GM19467 (cell line): ENCODE data around the gene ENDOU.

Source experiments
- ATAC-seq: cut with Tn5 transposase; IDR thresholded peaks from one replicate; pipeline ENCODE4 v1.9.1; 2021; ENCODE audit warnings: mild to moderate bottlenecking, moderate library complexity; ENCODE audit not compliant: unreplicated experiment

Gene ENDOU

DNA sequence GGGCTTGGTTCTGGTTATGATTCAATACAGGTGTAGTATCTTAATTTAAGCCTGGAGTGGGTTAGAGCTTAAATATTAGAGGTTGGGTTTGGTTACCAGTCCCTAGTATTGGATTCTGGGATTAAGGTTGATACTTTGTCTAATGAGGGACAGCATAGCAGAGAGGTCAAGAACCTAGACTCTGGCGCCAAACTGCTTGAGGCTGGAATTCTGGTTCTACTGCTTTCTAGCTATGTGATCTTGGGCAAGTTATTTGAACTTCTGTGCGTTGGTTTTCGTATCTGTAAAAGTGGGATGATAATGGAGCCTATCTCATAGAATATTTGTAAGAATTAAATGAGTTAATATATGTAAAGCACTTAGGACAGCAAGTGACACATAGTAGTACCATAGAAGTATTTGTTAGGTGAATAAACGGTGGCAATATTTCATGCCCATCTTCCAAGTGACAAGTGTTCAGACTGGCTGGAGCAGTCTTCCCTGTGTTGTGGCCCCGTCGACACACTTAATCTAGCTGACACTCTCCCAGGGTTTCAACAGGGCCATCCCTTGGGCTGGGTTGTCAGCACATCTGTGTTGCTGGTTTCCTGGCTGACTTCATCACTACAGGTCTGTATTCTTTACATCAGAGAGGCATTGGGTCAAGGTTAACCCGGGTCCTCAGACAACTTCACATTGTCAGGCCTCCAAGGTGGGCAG is 3.0 kb downstream of the ENDOU start:
- no peak for ATAC-seq

GRCh38 chr12:47721431-47721973 is 3.8 kb downstream of the ENDOU start:
- ATAC-seq: no peak

DNA sequence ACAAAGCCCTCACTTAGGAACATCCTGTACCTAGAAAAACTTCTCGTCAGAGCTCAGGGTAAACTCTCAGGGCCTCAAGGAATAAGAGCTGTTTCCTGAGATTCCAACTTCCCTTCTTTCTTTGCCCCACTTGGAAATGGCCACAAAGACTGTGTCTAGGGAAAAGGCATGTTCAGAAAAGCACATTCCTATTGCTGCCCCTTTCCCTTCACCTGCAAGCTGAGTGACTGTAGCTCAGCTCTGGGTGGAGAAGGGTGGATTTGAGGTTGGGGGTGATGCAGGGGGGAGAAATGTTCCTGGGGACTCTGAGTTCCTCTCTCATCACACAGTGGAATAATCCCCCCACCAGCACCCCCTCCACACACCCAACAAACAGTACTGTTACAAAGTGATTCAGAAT is 6.8 kb downstream of the ENDOU start:
- ATAC-seq: no peak

GRCh38 chr12:47717443-47718193 is 7.7 kb downstream of the ENDOU start:
- no peak for ATAC-seq

DNA sequence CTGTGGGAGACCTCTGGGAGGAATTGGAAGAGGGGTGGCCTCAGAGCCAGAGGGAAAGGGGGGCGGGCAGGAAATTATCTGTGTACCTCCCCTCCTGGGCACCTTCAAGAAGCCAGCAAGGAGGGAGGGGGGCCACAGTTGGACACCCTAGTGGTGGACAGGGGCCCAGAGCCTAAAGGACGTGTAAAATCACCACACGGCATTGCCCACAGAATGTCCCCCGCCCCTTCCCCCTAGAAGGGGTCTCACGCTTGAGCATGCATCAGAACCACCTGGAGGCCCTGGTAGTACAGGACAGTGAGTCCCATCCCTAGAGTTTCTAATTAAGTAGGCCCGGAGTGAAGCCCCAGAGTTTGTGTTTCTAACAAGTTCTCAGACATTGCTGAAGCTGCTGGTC is 8.2 kb downstream of the ENDOU start:
- no peak for ATAC-seq

DNA sequence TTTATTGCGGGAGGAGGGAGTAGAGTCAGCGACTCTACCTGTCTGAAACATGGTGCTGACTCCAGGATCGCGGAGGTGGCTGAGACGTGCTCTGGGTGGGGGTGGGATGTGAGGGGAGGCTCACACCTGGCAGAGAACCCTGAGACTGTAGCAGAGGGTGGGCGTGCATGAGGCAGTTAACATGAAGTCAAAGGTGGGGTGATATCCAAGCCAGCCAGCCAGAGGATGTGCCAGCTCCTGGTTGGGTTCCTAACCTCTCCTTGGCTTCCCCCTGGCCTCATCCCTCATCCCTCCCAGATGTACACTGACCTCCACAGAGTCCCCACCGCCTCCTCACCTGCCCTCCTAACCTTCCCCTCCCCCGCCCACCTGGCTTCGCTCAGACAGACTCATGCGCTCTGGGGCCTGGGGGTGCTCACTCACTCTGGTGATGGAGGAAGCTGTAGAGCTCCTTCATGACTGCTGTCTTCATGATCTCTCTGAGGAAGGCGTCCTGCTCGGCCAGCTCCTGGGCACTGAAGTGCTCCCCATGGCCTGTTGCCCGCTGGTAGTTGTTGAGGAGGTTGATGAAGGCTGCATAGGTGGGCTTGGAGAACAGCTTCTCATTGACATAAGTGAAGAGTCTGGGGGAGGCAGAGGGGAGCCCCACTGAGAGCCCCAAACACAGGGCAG is 9.3 kb downstream of the ENDOU start:
- ATAC-seq: no peak

DNA sequence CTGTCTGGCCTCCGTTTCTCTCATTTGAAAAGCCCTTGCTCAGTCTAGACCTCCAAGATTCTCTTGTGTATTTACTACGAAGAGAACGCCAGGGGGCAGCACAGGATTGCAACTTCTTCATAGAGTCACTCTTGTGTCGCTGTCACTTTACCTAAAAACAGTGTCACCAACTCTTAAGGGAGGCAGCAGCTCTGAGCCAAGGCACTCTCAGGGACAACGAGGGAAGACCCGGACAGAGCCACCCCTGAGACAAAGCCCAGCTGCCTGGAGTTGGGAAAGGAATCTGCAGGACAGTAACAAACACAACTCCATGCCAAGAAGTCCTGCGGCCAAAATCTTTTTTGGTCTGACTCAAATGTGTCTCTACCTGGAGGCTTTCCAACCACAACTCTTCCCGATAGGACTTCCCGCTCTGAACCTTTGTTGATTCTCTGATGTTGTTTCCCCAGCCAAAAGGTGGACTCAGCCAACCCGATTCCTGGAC is 9.9 kb downstream of the ENDOU start:
- ATAC-seq: no peak

- no peak for ATAC-seq
Observed at GRCh38 chr12:47714826-47715386, 10.4 kb downstream of the ENDOU start.

DNA sequence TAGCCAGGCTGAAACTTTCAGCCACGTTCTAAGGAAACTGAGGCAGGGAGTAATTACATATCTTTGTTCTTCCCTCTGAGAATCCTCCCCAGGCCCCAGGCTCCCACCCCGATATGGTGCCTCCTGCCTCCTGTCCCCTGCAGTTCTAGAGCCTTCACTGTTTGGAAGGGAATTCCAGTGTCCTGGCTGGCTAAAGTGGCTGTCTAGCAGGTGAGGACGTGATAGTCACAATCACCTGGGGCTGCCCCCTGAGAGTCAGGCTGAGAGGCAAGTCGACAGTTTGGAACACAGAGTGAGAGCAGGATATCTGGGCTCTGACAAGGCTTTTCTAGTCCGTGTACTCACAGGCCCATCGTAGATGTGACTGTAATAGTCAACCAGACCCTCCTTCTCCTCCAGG is 13.1 kb downstream of the ENDOU start:
- no peak for ATAC-seq

- ATAC-seq: no peak
Observed at GRCh38 chr12:47711448-47711847, 13.8 kb downstream of the ENDOU start.

- no peak for ATAC-seq
Observed at GRCh38 chr12:47710278-47710677, 15.0 kb downstream of the ENDOU start.

- ATAC-seq: no peak
Observed at GRCh38 chr12:47709671-47710070, 15.6 kb downstream of the ENDOU start.

DNA sequence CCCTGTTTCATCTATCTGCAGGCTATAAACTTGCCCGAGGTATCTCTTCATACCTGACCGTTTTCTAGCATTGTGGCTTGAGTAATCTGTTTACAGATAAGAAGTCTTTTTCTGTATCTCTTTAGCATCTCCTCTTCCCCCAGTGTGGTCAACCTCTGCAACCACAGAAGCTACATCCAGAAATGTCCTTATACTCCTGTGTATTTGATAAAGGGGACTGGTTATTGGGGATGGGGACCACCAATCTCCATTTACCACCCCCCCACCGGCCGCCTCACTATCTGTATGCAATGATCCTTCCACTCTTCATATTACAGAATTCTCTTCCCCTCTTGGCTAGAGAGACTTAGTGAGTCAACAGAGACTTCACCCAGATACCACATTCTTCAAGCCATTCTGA is 16.1 kb downstream of the ENDOU start:
- ATAC-seq: no peak

GRCh38 chr12:47707905-47708543 is 17.3 kb downstream of the ENDOU start:
- no peak for ATAC-seq

DNA sequence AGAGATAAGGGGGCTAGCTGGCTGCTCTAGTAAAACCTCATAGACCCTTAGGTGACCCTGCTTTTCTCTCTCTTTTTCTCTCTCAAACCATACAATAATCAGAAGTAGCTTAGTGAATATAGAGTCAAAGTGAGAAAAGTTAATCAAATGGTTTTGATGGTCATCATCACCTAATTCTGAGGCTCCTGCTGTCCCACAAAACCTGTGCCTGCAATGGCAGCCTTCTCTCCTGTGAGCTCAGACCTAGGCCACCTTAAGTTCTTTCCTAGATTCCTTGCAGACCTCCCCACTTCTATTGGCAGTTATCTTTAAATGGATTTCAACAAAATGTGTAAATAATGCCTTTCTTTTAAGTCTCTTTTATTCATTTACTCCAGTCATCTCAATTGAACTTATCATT is 17.9 kb downstream of the ENDOU start:
- ATAC-seq: no peak

DNA sequence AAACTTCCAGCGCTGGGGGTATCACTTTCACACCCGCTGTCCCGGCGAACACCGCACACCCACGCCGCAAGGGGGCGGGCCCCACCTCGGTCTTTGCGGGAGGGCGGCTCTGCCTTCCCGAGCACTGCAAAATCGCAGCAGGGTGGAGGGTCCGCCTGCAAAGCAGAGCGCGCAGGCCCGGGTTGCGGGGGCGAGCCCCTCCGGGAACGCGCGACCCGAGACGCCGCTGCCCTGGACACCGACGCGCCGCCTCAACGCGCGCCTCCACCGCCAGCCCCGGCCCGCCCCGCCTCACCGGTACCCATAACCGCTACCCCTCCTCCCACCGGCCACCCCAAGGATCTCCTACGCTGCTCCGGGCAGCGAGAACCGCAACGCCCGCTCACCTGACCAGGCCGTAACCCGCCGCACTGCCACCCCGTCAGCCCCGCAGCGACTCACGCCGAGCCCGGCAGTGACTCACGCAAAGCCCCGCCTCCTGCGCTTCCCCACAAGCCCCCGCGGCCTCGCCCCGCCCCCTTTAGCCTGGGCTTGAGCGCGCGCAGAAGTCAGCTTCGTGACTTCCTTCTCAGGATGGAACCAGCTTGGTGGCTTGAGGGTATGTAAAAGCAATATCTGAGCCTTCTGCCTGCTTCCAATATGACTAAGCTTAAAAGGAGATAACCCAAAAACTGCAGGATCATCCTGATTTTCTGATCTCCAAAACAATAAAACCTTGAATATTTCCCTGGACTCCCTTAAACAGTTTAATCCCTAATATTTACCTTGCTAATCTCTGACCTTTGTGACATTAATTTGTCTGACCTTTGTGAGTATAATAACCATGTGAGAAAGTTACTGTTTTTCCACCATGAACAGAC is 19.5 kb downstream of the ENDOU start, which contains the start of gene RPAP3:
Gene RPAP3 (minus strand): TSS at position 465 of the 860 bp plus-strand sequence. CDS start 3,190 bp downstream, outside the sequence.
- peak; percentile 78 for ATAC-seq

GRCh38 chr12:47705229-47705565 is 20.1 kb downstream of the ENDOU start:
- ATAC-seq: no peak

- no peak for ATAC-seq
Observed at GRCh38 chr12:47704719-47705118, 20.6 kb downstream of the ENDOU start.

GRCh38 chr12:47700263-47700662 is 25.0 kb downstream of the ENDOU start:
- ATAC-seq: no peak

DNA sequence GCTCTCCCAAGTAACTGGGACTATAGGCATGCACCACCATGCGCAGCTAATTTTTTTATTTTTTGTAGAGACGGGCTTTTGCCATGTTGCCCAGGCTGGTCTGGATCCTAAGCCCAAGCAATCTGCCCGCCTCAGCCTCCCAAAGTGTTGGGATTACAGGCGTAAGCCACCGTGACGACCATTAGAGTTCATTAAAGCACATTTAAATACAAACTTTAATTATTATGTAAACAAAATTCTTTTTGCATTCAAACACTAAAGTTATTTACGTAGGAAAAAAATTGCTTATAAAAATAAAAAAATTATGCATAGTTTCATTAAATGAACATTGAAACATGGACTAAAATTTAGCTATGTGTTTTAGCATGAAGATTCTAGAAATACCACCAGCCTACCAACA is 26.7 kb downstream of the ENDOU start:
- ATAC-seq: no peak
